ENCODE data around the gene RPL11.

RPL11 gene

GRCh38 chr1:23742670-23743286 lies 51.2 kb downstream of the RPL11 start:
- Histone ChIP-seq H2BK120ac (ENCODE audit: low read depth, low read length) (no peak overlapping the region), H3K4me3 (ENCODE audit: low read length in 2 of 2) (peak overlapping the region; percentile 93 to 94), H3K18ac (ENCODE audit: low read length) (peak overlapping the region; percentile 96), H3K4me2 (ENCODE audit: insufficient read depth, low read length, poor library complexity, severe bottlenecking) (peak overlapping the region; percentile 64), H2BK5ac (ENCODE audit: low read length) (peak overlapping the region; percentile 69), H3K27ac (replicated peaks; ENCODE audit: low read length) (peak overlapping the region; percentile 7), H2AFZ (ENCODE audit: low read length) (peak overlapping the region; percentile 98), H3K27me3 (ENCODE audit: control insufficient read depth in 3 of 3, insufficient read depth in 3 of 3, low read depth in 1 of 3, low read length in 3 of 3) (no peaks in the 10 kb centered on the region), H3K9ac (ENCODE audit: low read depth, low read length, poor library complexity) (peak overlapping the region; percentile 98), H4K8ac (ENCODE audit: low read depth, low read length) (peak overlapping the region; percentile 92), H3K4me1 (ENCODE audit: control insufficient read depth in 2 of 2, insufficient read depth in 1 of 2, low read depth in 1 of 2, low read length in 2 of 2) (peaks cover 2 to 9% of the 10 kb centered on the region in 2 donors), H3K4ac (ENCODE audit: low read length) (no peak overlapping the region), H2BK15ac (ENCODE audit: low read length) (no peak overlapping the region), H3K9me3 (replicated peaks in 1 of 2; ENCODE audit: control insufficient read depth in 2 of 2, insufficient read depth in 1 of 2, low read depth in 1 of 2, low read length in 2 of 2) (no peaks in the 10 kb centered on the region), H3K23ac (ENCODE audit: low read depth, low read length, poor library complexity) (peak overlapping the region; percentile 99), H3K36me3 (replicated peaks in 1 of 2; ENCODE audit: control insufficient read depth in 2 of 2, insufficient read depth in 2 of 2, low read length in 2 of 2) (peaks cover 2 to 21% of the 10 kb centered on the region in 2 donors), H3K79me1 (ENCODE audit: low read depth, low read length) (peaks cover 5% of the 10 kb centered on the region), H2AK5ac (ENCODE audit: low read depth, low read length) (peak overlapping the region; percentile 63), H2BK12ac (ENCODE audit: low read length) (no peak overlapping the region), H4K91ac (ENCODE audit: low read depth, low read length, poor library complexity) (no peak overlapping the region), H3K14ac (ENCODE audit: low read length) (no peak overlapping the region)
- DNase-seq (ENCODE audit: low spot score), result no peak
- whole genome bisulfite sequencing, 2 donors (ENCODE audit: extremely low coverage in 2 of 2, insufficient read length in 2 of 2, insufficient replicate concordance in 1 of 2), result no CpG with 5 or more reads among the region's 28 CpGs

GRCh38 chr1:23743287-23744152 lies 51.9 kb downstream of the RPL11 start, which contains the start of gene ELOA:
TSS of gene ELOA (plus strand) at chr1:23743471. CDS start at chr1:23743504, 33 bp downstream.
- H3K27ac ChIP-seq (replicated peaks; ENCODE audit: low read length), result peak within 1 kb of the TSS; percentile 7
- peak within 1 kb of the TSS; percentile 98 for H3K9ac ChIP-seq (ENCODE audit: low read depth, low read length, poor library complexity)
- H2BK12ac ChIP-seq (ENCODE audit: low read length), result peak within 1 kb of the TSS; percentile 17
- peaks cover 5% of the 10 kb centered on the region for H3K79me1 ChIP-seq (ENCODE audit: low read depth, low read length)
- peak within 1 kb of the TSS; percentile 79 for H3K4me2 ChIP-seq (ENCODE audit: insufficient read depth, low read length, poor library complexity, severe bottlenecking)
- peak within 1 kb of the TSS; percentile 22 for H2BK120ac ChIP-seq (ENCODE audit: low read depth, low read length)
- peak within 1 kb of the TSS; percentile 65 for H3K14ac ChIP-seq (ENCODE audit: low read length)
- peak within 1 kb of the TSS; percentile 98 for H2AFZ ChIP-seq (ENCODE audit: low read length)
- no peaks in the 10 kb centered on the region for H3K27me3 ChIP-seq (ENCODE audit: control insufficient read depth in 3 of 3, insufficient read depth in 3 of 3, low read depth in 1 of 3, low read length in 3 of 3)
- peak within 1 kb of the TSS; percentile 92 for H4K8ac ChIP-seq (ENCODE audit: low read depth, low read length)
- peak within 1 kb of the TSS; percentile 99 for H3K23ac ChIP-seq (ENCODE audit: low read depth, low read length, poor library complexity)
- H3K4ac ChIP-seq (ENCODE audit: low read length), result peak within 1 kb of the TSS; percentile 55
- peak within 1 kb of the TSS; percentile 93 to 94 for H3K4me3 ChIP-seq (ENCODE audit: low read length in 2 of 2)
- peak within 1 kb of the TSS; percentile 63 for H2AK5ac ChIP-seq (ENCODE audit: low read depth, low read length)
- peaks cover 2 to 28% of the 10 kb centered on the region in 2 donors for H3K36me3 ChIP-seq (replicated peaks in 1 of 2; ENCODE audit: control insufficient read depth in 2 of 2, insufficient read depth in 2 of 2, low read length in 2 of 2)
- peak within 1 kb of the TSS; percentile 96 for H3K18ac ChIP-seq (ENCODE audit: low read length)
- no peak within 1 kb of the TSS for H4K91ac ChIP-seq (ENCODE audit: low read depth, low read length, poor library complexity)
- WGBS, 2 donors (ENCODE audit: extremely low coverage in 2 of 2, insufficient read length in 2 of 2, insufficient replicate concordance in 1 of 2), result no CpG with 5 or more reads among the region's 119 CpGs
- peak within 1 kb of the TSS; percentile 69 for H2BK5ac ChIP-seq (ENCODE audit: low read length)
- peak; percentile 74 for DNase-seq (ENCODE audit: low spot score)
- H3K9me3 ChIP-seq (replicated peaks in 1 of 2; ENCODE audit: control insufficient read depth in 2 of 2, insufficient read depth in 1 of 2, low read depth in 1 of 2, low read length in 2 of 2), result no peaks in the 10 kb centered on the region
- peaks cover 2 to 9% of the 10 kb centered on the region in 2 donors for H3K4me1 ChIP-seq (ENCODE audit: control insufficient read depth in 2 of 2, insufficient read depth in 1 of 2, low read depth in 1 of 2, low read length in 2 of 2)
- H2BK15ac ChIP-seq (ENCODE audit: low read length), result peak within 1 kb of the TSS; percentile 39

- H3K79me1 ChIP-seq (ENCODE audit: low read depth, low read length), result peaks cover 5% of the 10 kb centered on the region
- no peak overlapping the region for H2BK12ac ChIP-seq (ENCODE audit: low read length)
- no peak overlapping the region for H2AFZ ChIP-seq (ENCODE audit: low read length)
- peaks cover 2 to 9% of the 10 kb centered on the region in 2 donors for H3K4me1 ChIP-seq (ENCODE audit: control insufficient read depth in 2 of 2, insufficient read depth in 1 of 2, low read depth in 1 of 2, low read length in 2 of 2)
- H4K8ac ChIP-seq (ENCODE audit: low read depth, low read length), result no peak overlapping the region
- no peaks in the 10 kb centered on the region for H3K9me3 ChIP-seq (replicated peaks in 1 of 2; ENCODE audit: control insufficient read depth in 2 of 2, insufficient read depth in 1 of 2, low read depth in 1 of 2, low read length in 2 of 2)
- no peak overlapping the region for H2BK15ac ChIP-seq (ENCODE audit: low read length)
- no peak overlapping the region for H2AK5ac ChIP-seq (ENCODE audit: low read depth, low read length)
- no peak overlapping the region for H3K9ac ChIP-seq (ENCODE audit: low read depth, low read length, poor library complexity)
- no peak for DNase-seq (ENCODE audit: low spot score)
- peaks cover 2 to 46% of the 10 kb centered on the region in 2 donors for H3K36me3 ChIP-seq (replicated peaks in 1 of 2; ENCODE audit: control insufficient read depth in 2 of 2, insufficient read depth in 2 of 2, low read length in 2 of 2)
- H3K23ac ChIP-seq (ENCODE audit: low read depth, low read length, poor library complexity), result no peak overlapping the region
- no peak overlapping the region for H2BK5ac ChIP-seq (ENCODE audit: low read length)
- no peak overlapping the region for H3K18ac ChIP-seq (ENCODE audit: low read length)
- no peaks in the 10 kb centered on the region for H3K27me3 ChIP-seq (ENCODE audit: control insufficient read depth in 3 of 3, insufficient read depth in 3 of 3, low read depth in 1 of 3, low read length in 3 of 3)
- no peak overlapping the region for H3K4me2 ChIP-seq (ENCODE audit: insufficient read depth, low read length, poor library complexity, severe bottlenecking)
- H4K91ac ChIP-seq (ENCODE audit: low read depth, low read length, poor library complexity), result no peak overlapping the region
- H3K27ac ChIP-seq (replicated peaks; ENCODE audit: low read length), result no peak overlapping the region
- H3K4me3 ChIP-seq (ENCODE audit: low read length in 2 of 2), result no peak overlapping the region
- H2BK120ac ChIP-seq (ENCODE audit: low read depth, low read length), result no peak overlapping the region
- no peak overlapping the region for H3K14ac ChIP-seq (ENCODE audit: low read length)
- H3K4ac ChIP-seq (ENCODE audit: low read length), result no peak overlapping the region
- WGBS, 2 donors (ENCODE audit: extremely low coverage in 2 of 2, insufficient read length in 2 of 2, insufficient replicate concordance in 1 of 2), result no CpG with 5 or more reads among the region's 1 CpG
These were observed 53.9 kb downstream of the RPL11 start for GRCh38 chr1:23745515-23745914.
